NT2/D1 (cell line): Measurements from ENCODE around the gene CPOX.

Source experiments
- DNase-seq: peaks from one replicate; pipeline ENCODE4 v3.0.0-alpha.2; 2011; ENCODE audit warnings: low read depth, low spot score
- H3K27me3 ChIP-seq: 2 replicates; pipeline ENCODE4 v1.6.0; 2011; ENCODE audit warnings: mild to moderate bottlenecking; ENCODE audit not compliant: insufficient read length, insufficient read depth
- H3K36me3 ChIP-seq: 2 replicates; pipeline ENCODE4 v1.6.1; 2011; ENCODE audit warnings: mild to moderate bottlenecking, low read length, mixed read lengths; ENCODE audit not compliant: insufficient read depth, insufficient read length
- H3K4me1 ChIP-seq: 2 replicates; pipeline ENCODE4 v1.5.1; 2011; ENCODE audit not compliant: insufficient read depth, insufficient read length
- H3K4me3 ChIP-seq: 2 replicates; pipeline ENCODE4 v1.5.1; 2011; ENCODE audit warnings: low read depth; ENCODE audit not compliant: insufficient read length
- H3K9ac ChIP-seq: 2 replicates; pipeline ENCODE4 v1.6.0; 2011; ENCODE audit warnings: low read depth; ENCODE audit not compliant: insufficient read length
- H3K9me3 ChIP-seq: 2 replicates; pipeline ENCODE4 v1.5.1; 2011; ENCODE audit warnings: mild to moderate bottlenecking, low read length; ENCODE audit not compliant: insufficient read depth
- SUZ12 ChIP-seq: IDR thresholded peaks from 2 replicates; pipeline ENCODE4 v1.6.1; 2011; ENCODE audit not compliant: insufficient read length, insufficient read depth; ENCODE audit errors: extremely low read depth
- YY1 ChIP-seq: IDR thresholded peaks from 2 replicates; pipeline ENCODE4 v1.6.1; 2011; ENCODE audit not compliant: insufficient read length, insufficient read depth
- ZNF274 ChIP-seq: IDR thresholded peaks from 2 replicates; pipeline ENCODE4 v1.6.1; 2011; ENCODE audit warnings: mild to moderate bottlenecking, low read depth, low read length

Gene CPOX

DNA sequence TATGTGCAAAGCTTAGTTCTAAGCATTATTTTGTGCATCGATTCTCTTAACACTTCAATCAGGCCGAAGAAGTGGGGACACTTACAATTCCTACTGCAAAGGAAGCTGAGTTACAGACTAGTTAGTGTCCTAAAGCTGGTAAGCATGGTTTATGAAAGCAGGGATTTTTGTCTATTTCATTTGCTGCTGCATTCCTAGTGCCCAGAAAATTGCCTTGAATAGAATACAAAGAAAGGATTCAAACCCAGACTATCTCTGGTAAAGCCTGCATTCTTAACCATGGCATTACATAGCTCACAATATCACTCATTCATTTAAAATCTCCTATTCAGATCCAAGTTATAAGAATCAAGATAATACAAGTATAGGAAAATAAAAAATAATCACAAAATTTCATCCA, 24.4 kb upstream of the CPOX start:
- Histone ChIP-seq H3K4me3 (no peak overlapping the region), H3K36me3 (no peaks in the 10 kb centered on the region), H3K4me1 (no peaks in the 10 kb centered on the region), H3K9ac (no peak overlapping the region), H3K9me3 (no peaks in the 10 kb centered on the region), H3K27me3 (no peaks in the 10 kb centered on the region)
- DNase-seq, result no peak
- TF ChIP-seq YY1, result no peak

DNA sequence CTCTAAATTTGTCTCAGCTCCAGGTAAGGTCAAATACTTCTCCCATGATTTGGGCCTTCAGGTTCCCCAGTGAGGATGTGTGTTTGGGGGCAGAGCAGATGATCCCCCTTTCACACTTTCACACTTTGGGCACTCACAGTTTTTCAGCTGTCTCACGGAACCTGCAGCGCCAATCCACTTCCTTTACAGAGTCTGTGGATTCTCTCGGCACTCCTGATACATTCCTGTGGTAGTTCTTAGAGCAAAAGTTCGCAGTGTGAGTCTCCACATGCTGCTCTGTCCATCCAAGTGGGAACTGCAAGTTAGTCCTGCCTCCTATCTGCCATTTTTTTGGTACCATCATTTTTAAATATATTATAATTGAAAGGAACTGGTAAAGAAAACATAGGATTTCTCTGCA, 20.2 kb upstream of the CPOX start:
- Histone ChIP-seq H3K4me3 (no peak overlapping the region), H3K9me3 (no peaks in the 10 kb centered on the region; the same call in 1 of the 2 replicates), H3K9ac (no peak overlapping the region), H3K27me3 (no peaks in the 10 kb centered on the region), H3K36me3 (no peaks in the 10 kb centered on the region), H3K4me1 (no peaks in the 10 kb centered on the region)
- no peak for DNase-seq
- TF ChIP-seq SUZ12 (no peak), ZNF274 (no peak), YY1 (no peak)

- TF ChIP-seq ZNF274 (no peak), YY1 (no peak), SUZ12 (no peak)
- H3K4me3 ChIP-seq, result no peak overlapping the region
- H3K9ac ChIP-seq, result no peak overlapping the region
- DNase-seq, result no peak
- H3K36me3 ChIP-seq, result no peaks in the 10 kb centered on the region
- no peaks in the 10 kb centered on the region; the same call in 1 of the 2 replicates for H3K9me3 ChIP-seq
- no peaks in the 10 kb centered on the region for H3K27me3 ChIP-seq
- no peaks in the 10 kb centered on the region for H3K4me1 ChIP-seq
Measured at GRCh38 chr3:98612996-98613517, 19.6 kb upstream of the CPOX start.

GRCh38 chr3:98612587-98612986, 19.2 kb upstream of the CPOX start:
- H3K27me3 ChIP-seq, result no peaks in the 10 kb centered on the region
- H3K36me3 ChIP-seq, result no peaks in the 10 kb centered on the region
- H3K4me3 ChIP-seq, result no peak overlapping the region
- no peak for DNase-seq
- no peak overlapping the region for H3K9ac ChIP-seq
- TF ChIP-seq YY1 (no peak), SUZ12 (no peak), ZNF274 (no peak)
- H3K9me3 ChIP-seq, result no peaks in the 10 kb centered on the region; the same call in 1 of the 2 replicates
- no peaks in the 10 kb centered on the region for H3K4me1 ChIP-seq

- H3K4me1 ChIP-seq, result no peaks in the 10 kb centered on the region
- H3K9me3 ChIP-seq, result no peaks in the 10 kb centered on the region; the same call in 1 of the 2 replicates
- DNase-seq, result no peak
- TF ChIP-seq SUZ12 (no peak), YY1 (no peak)
- H3K4me3 ChIP-seq, result no peak overlapping the region
- no peak overlapping the region for H3K9ac ChIP-seq
- no peaks in the 10 kb centered on the region for H3K36me3 ChIP-seq
- H3K27me3 ChIP-seq, result no peaks in the 10 kb centered on the region
Measured at GRCh38 chr3:98608029-98608428, 14.6 kb upstream of the CPOX start.

DNA sequence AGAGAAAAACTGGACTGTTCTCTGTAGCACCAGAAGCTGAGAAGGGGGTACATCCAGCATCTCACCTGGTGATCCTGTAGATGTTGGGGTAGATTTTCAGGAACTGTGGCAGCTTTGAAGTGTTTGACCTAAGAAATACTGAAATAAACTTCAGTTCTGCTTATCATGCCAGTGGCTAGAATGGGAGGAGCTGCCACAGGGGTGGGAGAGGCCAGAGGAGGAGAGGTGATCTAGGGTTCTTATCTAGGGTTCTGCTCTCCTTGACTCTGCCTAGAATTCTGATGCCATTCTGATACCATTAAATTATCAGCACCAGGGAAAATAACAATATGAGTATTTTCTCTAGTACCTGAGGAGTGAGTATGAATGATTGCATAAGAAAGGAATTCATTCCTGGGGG, 10.2 kb upstream of the CPOX start:
- no peaks in the 10 kb centered on the region for H3K27me3 ChIP-seq
- TF ChIP-seq SUZ12 (no peak), ZNF274 (no peak), YY1 (no peak)
- H3K4me3 ChIP-seq, result no peak overlapping the region
- H3K36me3 ChIP-seq, result no peaks in the 10 kb centered on the region
- H3K9ac ChIP-seq, result no peak overlapping the region
- DNase-seq, result no peak
- H3K4me1 ChIP-seq, result no peaks in the 10 kb centered on the region
- no peaks in the 10 kb centered on the region for H3K9me3 ChIP-seq

DNA sequence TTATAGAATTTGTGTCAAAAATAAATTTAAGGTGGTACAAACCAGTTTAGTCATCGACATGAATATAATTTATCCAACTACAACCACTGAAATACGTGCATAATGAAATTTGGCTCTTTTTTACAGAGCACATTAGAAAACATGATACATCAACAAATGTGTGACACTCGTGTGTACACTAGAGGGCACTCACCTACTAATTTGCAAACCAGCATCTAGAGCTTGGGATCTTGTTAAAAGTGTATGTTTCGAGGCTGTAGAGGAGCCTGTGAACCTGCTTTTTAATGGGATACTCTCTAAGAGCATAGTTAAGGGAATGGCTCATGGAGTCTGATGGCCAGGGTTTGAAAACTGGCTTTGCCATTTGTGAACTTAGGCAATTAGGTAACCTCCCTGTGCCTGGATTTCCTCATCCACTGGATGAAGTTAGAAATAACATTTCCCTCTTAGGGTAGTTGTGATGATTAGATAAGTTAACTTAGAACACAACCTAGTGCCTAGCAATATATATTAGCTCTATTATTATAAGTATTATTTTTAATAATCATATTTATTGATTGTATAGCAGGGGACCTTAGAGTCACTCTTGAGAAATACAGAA, 8.8 kb upstream of the CPOX start:
- Histone ChIP-seq H3K36me3 (no peaks in the 10 kb centered on the region), H3K27me3 (no peaks in the 10 kb centered on the region), H3K4me1 (no peaks in the 10 kb centered on the region), H3K9ac (no peak overlapping the region), H3K4me3 (no peak overlapping the region), H3K9me3 (no peaks in the 10 kb centered on the region)
- TF ChIP-seq ZNF274 (no peak), SUZ12 (no peak)
- DNase-seq, result no peak
